NCI-H748 treated with DMSO at 0.1 percent for 48 hours (cell line): ENCODE measurements around the gene KCNQ4.

ENCODE experiments used
- DNase-seq: peaks from one replicate; lab custom pipeline; 2025; lab: John Stamatoyannopoulos, UW

Gene KCNQ4

DNA sequence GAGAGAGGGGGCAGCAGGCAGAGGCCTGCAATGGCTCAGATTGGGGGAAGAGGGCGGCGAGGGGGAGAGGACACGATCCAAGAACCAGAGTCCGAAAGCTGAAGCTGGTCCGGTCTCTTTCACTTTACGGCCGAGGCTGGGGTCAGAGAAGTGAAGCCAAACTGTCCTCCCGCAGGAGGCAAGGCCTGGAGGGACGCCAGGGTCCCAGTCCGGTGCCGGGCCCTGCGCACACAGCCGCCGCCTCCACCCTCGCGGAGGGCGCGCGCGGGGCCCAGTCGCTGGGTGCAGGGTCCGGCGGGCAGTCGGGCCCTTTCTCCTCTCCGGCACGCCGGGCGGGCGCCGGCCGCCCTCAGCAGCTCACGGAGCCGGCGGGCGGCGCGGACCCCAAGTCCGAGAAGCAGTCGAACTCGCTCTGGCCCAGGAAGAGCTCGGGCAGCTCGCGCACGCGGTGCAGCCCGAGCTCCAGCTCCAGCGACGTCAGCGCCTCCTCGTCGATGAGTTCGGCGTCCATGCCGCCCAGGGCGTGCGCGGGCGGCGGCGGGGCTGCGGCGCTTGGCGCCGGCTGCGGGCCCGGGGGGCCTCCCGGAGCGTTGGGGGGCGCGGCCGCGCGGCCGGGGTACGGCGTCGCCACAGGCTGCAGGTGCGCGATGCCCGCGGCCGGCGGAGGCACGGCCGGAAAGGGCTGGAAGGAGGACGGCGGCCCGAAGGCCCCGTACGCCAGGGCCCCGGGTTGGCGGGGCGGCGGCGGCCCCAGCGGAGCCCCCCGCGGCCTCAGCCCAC lies 77.8 kb downstream of the KCNQ4 start:
- peak; percentile 88 for DNase-seq

DNA sequence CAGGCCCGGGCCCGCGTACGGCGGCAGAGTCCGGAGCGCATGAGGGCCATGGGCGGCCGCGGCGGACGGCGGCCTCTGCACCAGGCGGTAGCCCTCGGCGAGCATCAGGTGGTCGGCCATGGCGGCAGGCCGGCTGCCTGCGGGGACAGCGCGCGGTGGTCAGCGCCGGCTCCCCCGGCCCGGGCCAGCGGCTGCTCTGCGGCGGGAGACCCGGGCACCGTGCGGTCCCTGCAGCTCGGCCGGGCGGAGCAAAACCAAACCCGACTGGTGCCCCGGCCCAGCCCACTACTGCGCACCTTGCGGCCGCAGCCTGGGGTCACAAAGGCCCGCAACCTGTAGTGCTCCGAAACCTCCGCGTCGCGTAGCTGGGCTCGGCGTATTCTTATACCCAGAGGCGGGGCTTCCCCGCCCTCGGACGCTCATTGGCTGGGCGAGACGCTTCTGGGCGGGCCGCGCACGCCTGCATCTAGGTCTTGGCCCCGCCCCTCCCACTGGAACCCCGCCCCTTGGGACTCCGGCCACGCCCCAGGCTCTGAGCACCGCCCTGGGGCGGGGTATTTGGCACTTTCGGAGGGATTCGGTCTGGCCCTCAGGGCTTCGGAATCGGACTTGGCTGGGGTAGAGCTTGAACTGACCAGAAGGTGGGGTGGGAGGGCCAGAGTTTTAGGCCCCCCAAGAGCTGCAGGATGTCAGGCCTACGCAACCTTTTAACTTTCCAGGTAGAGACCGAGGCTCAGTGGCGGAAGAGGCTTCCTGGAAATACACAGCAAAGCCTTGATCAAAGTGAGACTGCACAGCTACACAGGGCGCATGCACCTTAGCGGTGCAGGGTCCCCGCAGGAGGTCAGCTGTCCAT lies 78.6 kb downstream of the KCNQ4 start, which contains the start of gene CITED4:
TSS of gene CITED4 (minus strand) at position 356 of the 856 bp plus-strand sequence. CDS start at position 120, 236 bp downstream.
- DNase-seq, result peak; percentile 100

DNA sequence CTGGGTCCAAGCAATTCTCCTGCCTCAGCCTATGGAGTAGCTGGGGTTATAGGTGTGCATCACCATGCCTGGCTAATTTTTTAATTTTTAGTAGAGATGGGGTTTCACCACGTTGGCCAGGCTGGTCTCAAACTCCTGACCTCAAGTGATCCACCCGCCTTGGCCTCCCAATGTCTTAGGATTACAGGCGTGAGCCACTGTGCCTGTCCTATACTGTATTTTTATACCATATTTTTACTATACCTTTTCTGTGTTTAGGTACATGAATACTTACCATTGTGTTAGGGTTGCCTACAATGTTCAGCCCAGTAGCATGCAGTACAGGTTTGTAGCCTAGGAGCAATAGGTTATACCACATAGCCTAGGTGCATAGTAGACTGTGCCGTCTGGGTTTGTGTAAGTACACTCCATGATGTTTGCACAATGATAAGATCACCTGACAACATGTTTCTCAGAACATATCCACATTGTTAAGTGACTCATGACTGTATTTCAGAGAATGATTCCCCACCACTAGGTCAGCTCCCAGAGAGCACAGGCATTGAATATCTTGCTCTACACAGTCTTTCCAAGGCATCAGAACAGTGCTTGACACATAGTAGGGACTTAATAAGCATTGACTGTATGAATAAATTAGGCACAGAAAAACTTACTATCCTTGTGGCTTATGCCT lies 84.6 kb downstream of the KCNQ4 start:
- no peak for DNase-seq

DNA sequence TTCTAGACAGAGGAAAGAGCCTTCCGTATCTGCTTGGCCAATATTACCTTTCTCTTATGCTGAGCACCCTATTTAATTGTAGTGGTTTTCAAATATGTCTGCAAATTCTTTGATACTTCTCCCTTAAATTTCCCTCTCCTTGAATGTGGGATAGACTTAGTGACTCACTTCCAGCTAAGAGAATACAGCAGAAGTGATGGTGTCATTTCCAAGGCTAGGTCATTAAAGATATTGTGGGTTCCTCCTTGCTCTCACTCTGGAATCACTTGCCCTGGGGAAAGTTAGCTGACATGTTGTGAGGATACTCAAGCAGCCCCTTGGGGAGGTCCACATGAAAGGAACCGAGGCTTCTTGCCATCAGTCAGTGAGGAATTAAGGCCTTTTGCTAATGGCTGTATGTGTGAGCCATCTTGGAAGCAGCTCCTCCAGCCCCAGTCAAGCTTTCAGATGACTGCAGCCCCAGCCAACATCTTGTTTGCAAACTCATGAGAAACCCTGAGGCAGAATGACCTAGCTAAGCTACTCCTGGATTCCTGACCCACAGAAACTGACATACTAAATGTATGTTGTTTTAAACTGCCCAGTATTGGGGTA lies 86.6 kb downstream of the KCNQ4 start:
- DNase-seq, result no peak

DNA sequence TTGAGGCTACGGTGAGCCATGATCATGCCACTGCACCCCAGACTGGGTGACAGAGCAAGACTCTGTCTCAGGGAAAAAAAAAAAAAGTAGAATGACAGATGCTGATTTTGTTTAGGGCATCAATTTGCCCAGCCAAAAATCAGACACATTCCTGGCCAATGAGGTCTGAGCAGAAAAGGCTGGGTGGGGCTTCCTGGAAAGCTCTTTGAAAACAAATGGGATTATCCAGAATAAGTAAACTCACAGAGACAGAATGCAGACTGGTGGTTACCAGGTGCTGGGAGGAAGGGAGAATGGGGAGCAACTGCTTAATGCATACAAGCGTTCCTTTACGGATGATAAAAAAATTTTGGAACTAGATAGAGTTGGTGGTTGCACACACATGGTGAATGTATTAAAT lies 88.7 kb downstream of the KCNQ4 start:
- DNase-seq, result no peak

- no peak for DNase-seq
Measured at GRCh38 chr1:40873863-40874472, 90.4 kb downstream of the KCNQ4 start.

DNA sequence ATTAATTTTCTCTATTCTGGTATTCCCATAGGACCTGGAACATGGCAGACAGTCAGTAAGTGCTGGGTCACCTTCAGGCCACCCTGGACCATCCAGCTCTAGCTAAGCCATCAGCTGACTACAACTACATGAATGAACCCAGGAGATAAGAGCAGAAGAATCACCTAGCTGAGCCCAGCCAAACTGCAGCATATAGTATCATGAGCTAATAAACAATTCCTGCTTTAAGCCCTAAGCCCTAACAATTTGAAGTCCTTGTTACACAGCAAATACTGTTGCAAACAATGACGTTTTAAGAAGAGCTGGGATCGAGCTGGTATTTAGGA lies 92.8 kb downstream of the KCNQ4 start:
- no peak for DNase-seq

GRCh38 chr1:40876891-40877290 lies 93.3 kb downstream of the KCNQ4 start:
- no peak for DNase-seq

DNA sequence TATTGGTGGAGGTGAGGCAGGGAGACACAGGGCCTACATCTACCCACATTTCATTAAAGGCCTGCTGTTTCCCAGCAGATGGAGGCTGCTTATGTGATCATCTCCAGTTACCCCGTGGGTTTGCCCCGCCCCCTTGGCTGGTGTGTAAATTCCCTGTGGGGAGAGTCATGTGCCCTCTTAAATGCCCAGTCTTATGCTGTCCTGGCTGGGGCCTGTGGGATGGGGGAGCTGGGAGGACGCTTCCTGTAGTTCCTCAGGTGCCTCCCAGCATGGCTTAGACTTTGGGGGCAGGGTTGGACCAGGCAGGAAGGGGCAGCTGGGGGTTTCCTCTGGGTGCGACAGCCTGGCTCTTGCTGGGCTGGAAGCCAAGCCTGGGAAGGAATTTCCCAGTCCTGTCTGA lies 94.1 kb downstream of the KCNQ4 start:
- no peak for DNase-seq

DNA sequence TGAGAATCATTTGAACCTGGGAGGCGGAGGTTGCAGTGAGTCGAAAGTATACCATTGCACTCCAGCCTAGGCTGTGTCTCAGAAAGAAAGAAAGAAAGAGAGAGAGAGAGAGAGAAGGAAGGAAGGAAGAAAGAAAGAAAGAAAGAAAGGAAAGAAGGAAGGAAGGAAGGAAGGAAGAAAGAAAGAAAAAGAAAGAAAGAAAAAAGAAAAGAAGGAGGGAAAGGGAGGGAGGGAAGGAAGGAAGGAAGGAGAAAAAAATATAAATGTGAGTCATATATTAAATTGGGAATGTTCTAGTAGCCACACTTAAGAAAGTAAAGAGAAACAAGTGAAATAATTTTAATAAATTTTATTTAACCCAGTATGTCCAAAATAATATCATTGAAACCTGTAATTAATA lies 95.3 kb downstream of the KCNQ4 start:
- DNase-seq, result no peak

GRCh38 chr1:40879482-40880175 lies 96.0 kb downstream of the KCNQ4 start:
- no peak for DNase-seq

DNA sequence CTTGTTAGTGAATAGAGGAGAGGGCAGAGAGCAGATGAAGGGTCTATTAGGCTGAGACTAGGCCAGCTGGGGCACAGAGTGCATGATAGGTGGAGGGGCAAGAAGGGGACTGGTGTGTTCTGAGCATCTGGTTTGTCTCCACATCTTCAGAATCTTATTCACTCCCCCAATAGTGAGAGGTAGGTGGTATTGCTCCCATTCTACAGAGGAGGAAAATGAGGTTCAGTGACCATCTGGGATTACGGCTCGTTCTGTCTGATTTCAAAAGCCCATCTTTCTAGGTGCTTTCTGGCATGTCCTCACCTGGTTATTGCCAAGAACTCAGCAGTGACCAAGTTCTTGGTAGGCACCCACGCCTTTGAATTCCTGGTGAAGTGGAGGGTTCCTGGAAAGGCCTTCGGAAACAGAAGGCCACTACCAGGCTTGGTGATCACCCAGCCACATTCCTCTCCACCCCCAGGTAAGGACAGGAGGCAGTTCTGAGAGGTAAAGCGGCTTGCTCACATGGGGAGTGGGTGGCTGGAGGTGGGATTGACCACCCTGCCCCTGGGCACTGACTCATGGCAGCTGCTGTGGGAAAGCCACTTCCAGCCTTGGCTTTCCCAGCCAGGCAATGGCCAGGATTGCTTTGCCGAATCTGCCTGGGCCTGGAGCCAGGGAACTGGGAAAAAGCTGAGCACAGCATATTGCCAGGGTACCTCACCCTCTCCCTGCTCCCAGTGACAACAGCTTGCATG lies 97.4 kb downstream of the KCNQ4 start:
- DNase-seq, result no peak

- no peak for DNase-seq
Measured at GRCh38 chr1:40884055-40884795, 100.6 kb downstream of the KCNQ4 start.

- DNase-seq, result no peak
Measured at GRCh38 chr1:40886318-40887011, 102.9 kb downstream of the KCNQ4 start.

DNA sequence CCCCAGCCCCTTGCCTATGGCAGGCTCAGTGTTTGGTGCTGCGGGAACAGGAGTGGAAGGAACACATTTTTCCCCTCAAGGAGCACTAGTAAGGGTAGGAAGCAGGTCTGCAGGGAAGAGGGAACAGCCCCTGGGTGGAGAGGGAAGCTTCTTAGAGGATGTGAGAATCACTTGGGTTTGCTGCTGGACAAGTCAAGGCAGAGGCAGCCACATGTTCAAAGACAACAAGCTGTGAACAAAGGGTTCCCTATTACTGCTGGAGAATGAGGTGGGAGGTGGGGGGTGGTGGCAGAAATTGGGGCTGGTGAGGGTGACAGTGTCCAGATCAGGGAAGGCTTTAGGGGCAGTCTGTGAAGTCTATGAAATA lies 103.4 kb downstream of the KCNQ4 start:
- DNase-seq, result no peak

GRCh38 chr1:40887652-40888051 lies 104.1 kb downstream of the KCNQ4 start:
- DNase-seq, result no peak
